ENCODE data around the gene WWOX. TPM values are rescaled to one million over a fixed set of nuclear protein-coding genes. Genes with fewer than 3 reads are reported as not detected.

WWOX gene
- total and polyA plus RNA-seq, 2 of the 13 experiments (the other 11 are each of a cell fraction or from before 2014, with no cell fraction given), result 9.1 to 37.4 TPM

DNA sequence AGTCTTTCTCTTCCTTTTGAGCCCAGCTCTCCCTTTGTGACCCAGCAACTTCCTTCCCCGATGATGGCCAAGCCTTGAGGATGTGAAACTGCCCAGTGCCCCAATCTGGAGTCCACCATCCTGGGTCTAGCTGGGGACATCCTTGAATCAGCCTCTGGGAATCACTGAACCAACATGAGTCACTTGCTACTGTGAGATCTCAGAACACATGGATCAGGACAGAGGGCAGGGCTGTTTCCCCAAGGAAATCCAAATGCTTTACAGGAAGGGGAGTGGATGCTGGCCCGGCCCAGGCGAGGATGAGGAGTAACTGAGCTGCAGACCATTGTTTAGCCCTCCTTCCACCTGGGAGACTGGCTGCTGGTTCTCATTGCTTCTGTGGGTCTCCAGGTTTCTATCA is 547.6 kb downstream of the WWOX start:
- Histone ChIP-seq H3K4me3 (replicated peaks in 1 of 3; ENCODE audit: insufficient read depth in 1 of 3, low read depth in 2 of 3, low read length in 3 of 3) (no peak overlapping the region), H3K79me2 (ENCODE audit: insufficient read depth, low read length) (no peaks in the 10 kb centered on the region), H3K9me3 (ENCODE audit: low read length) (no peaks in the 10 kb centered on the region), H3K27me3 (ENCODE audit: control insufficient read depth in 1 of 2, insufficient read depth in 2 of 2, low read length in 2 of 2) (no peaks in the 10 kb centered on the region), H2AFZ (ENCODE audit: low read length) (no peak overlapping the region), H3K9ac (ENCODE audit: insufficient read depth, low read depth, low read length) (no peak overlapping the region), H4K20me1 (ENCODE audit: insufficient read depth, low read length) (no peaks in the 10 kb centered on the region), H3K36me3 (replicated peaks in 1 of 2; ENCODE audit: control insufficient read depth in 1 of 2, insufficient read depth in 2 of 2, low read length in 2 of 2) (no peaks in the 10 kb centered on the region), H3K4me1 (ENCODE audit: insufficient read depth, low read length) (peaks cover 21% of the 10 kb centered on the region; the same call in 1 of the 2 replicates), H3K27ac (ENCODE audit: extremely low read length, insufficient read depth, low read length) (no peak overlapping the region), H3K4me2 (ENCODE audit: low read depth, low read length) (no peak overlapping the region)
- BruUV-seq (replicated peaks), result no TSS peak
- intact Hi-C loops (cut with micrococcal nuclease; ENCODE audit: unreplicated experiment) (no loop called here), in situ Hi-C loops (cut with HindIII; ENCODE audit: extremely low pct_ligation_motif_present, low pct_unique_long_range_greater_than_20kb) (no loop called here)
- POLR2A ChIA-PET, result no interaction called here
- no peak for TF ChIP-seq GABPA (IDR thresholded peaks at IDR 0.05; ENCODE audit: low read depth, low read length)
- no peak for TF ChIP-seq GABPA (CRISPR knock-in tag; IDR thresholded peaks at IDR 0.05; ENCODE audit: low read depth)
- TF ChIP-seq ZNF33A (CRISPR knock-in tag; IDR thresholded peaks at IDR 0.05; ENCODE audit: borderline replicate concordance), result no peak
- TF ChIP-seq EHMT2 (IDR thresholded peaks at IDR 0.05; ENCODE audit: borderline replicate concordance, low read depth, low read length), result no peak
- TF ChIP-seq ZNF260 (CRISPR knock-in tag; IDR thresholded peaks at IDR 0.05; ENCODE audit: borderline replicate concordance, low read depth), result no peak
- TF ChIP-seq, protein P1, sequence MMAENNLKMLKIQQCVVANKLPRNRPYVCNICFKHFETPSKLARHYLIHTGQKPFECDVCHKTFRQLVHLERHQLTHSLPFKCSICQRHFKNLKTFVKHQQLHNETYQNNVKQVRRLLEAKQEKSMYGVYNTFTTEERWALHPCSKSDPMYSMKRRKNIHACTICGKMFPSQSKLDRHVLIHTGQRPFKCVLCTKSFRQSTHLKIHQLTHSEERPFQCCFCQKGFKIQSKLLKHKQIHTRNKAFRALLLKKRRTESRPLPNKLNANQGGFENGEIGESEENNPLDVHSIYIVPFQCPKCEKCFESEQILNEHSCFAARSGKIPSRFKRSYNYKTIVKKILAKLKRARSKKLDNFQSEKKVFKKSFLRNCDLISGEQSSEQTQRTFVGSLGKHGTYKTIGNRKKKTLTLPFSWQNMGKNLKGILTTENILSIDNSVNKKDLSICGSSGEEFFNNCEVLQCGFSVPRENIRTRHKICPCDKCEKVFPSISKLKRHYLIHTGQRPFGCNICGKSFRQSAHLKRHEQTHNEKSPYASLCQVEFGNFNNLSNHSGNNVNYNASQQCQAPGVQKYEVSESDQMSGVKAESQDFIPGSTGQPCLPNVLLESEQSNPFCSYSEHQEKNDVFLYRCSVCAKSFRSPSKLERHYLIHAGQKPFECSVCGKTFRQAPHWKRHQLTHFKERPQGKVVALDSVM (CRISPR knock-in tag; IDR thresholded peaks at IDR 0.05), result no peak
- TF ChIP-seq KDM5A (IDR thresholded peaks at IDR 0.05; ENCODE audit: borderline replicate concordance, low read length), result no peak
- no peak for TF ChIP-seq ZNF143 (CRISPR knock-in tag; IDR thresholded peaks at IDR 0.05)
- no peak for TF ChIP-seq POLR2G (IDR thresholded peaks at IDR 0.05; ENCODE audit: low read depth, low read length)
- TF ChIP-seq SP1 (IDR thresholded peaks at IDR 0.05), result no peak
- TF ChIP-seq SP1 (CRISPR knock-in tag; IDR thresholded peaks at IDR 0.05), result no peak
- TF ChIP-seq, protein P2, sequence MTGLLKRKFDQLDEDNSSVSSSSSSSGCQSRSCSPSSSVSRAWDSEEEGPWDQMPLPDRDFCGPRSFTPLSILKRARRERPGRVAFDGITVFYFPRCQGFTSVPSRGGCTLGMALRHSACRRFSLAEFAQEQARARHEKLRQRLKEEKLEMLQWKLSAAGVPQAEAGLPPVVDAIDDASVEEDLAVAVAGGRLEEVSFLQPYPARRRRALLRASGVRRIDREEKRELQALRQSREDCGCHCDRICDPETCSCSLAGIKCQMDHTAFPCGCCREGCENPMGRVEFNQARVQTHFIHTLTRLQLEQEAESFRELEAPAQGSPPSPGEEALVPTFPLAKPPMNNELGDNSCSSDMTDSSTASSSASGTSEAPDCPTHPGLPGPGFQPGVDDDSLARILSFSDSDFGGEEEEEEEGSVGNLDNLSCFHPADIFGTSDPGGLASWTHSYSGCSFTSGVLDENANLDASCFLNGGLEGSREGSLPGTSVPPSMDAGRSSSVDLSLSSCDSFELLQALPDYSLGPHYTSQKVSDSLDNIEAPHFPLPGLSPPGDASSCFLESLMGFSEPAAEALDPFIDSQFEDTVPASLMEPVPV (CRISPR knock-in tag; IDR thresholded peaks at IDR 0.05), result no peak
- TF ChIP-seq IKZF1 (IDR thresholded peaks at IDR 0.05), result no peak
- TF ChIP-seq ZNF557 (CRISPR knock-in tag; IDR thresholded peaks at IDR 0.05), result no peak
- TF ChIP-seq, protein P3, sequence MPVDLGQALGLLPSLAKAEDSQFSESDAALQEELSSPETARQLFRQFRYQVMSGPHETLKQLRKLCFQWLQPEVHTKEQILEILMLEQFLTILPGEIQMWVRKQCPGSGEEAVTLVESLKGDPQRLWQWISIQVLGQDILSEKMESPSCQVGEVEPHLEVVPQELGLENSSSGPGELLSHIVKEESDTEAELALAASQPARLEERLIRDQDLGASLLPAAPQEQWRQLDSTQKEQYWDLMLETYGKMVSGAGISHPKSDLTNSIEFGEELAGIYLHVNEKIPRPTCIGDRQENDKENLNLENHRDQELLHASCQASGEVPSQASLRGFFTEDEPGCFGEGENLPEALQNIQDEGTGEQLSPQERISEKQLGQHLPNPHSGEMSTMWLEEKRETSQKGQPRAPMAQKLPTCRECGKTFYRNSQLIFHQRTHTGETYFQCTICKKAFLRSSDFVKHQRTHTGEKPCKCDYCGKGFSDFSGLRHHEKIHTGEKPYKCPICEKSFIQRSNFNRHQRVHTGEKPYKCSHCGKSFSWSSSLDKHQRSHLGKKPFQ (CRISPR knock-in tag; IDR thresholded peaks at IDR 0.05; ENCODE audit: insufficient replicate concordance), result no peak
- TF ChIP-seq ZNF235 (CRISPR knock-in tag; IDR thresholded peaks at IDR 0.05; ENCODE audit: borderline replicate concordance), result no peak
- no peak for TF ChIP-seq SMAD3 (CRISPR knock-in tag; IDR thresholded peaks at IDR 0.05)
- TF ChIP-seq, protein P4, sequence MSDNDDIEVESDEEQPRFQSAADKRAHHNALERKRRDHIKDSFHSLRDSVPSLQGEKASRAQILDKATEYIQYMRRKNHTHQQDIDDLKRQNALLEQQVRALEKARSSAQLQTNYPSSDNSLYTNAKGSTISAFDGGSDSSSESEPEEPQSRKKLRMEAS (IDR thresholded peaks at IDR 0.05), result no peak
- no peak for FAIRE-seq
- 93% methylated on average over 3 of the region's 3 CpGs for WGBS (ENCODE audit: low lambda C conversion rate)
- DNase-seq (ENCODE audit: low spot score), result no peak
- ATAC-seq, result no peak
- CTCF ChIA-PET (ENCODE audit: low intra/inter-chr PET ratio, low total read pairs), result no interaction called here
